Measurements from ENCODE around the gene NTSR1. TPM values are rescaled to one million over a fixed set of nuclear protein-coding genes. Genes with fewer than 3 reads are reported as not detected.

NTSR1 gene
- total RNA-seq, 1 donor from 2014 or later, result 0.24 TPM

GRCh38 chr20:62675877-62676260, 32.8 kb upstream of the NTSR1 start:
- no peak for TF ChIP-seq CTCF (conservative IDR thresholded peaks at IDR 0.05)
- H3K4me1 Mint-ChIP-seq (ENCODE audit: unreplicated experiment), result peaks cover 4% of the 10 kb centered on the region
- H3K9me3 Mint-ChIP-seq, result peaks cover 12% of the 10 kb centered on the region
- no peak for DNase-seq (ENCODE audit: extremely low spot score, unreplicated experiment)
- no peak overlapping the region for H3K4me3 Mint-ChIP-seq
- peaks cover 11% of the 10 kb centered on the region for H3K27me3 Mint-ChIP-seq
- H3K27ac Mint-ChIP-seq, result no peak overlapping the region
- H3K36me3 Mint-ChIP-seq, result no peaks in the 10 kb centered on the region

DNA sequence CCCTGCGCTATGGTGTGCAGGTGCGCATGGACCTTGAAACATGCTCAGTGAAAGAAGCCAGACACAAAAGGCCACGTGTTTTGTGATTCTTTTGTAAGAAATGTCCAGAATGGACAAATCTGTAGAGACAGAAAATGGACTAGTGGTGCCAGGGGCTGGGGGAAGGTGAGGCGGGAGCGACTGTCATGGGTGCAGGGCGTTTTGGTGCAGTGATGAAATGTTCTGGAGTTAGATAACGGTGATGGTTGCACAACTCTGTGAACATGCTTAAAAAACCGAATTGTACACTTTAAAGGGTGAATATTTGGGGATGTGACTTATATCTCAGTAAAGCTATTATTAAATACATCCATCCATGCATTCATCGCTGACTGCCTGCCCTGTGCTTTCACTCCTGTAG, 31.7 kb upstream of the NTSR1 start:
- TF ChIP-seq CTCF (conservative IDR thresholded peaks at IDR 0.05), result no peak
- Mint-ChIP-seq H3K4me3 (no peak overlapping the region), H3K27me3 (peaks cover 19% of the 10 kb centered on the region), H3K27ac (no peak overlapping the region), H3K4me1 (ENCODE audit: unreplicated experiment) (peaks cover 4% of the 10 kb centered on the region), H3K36me3 (no peaks in the 10 kb centered on the region), H3K9me3 (peaks cover 13% of the 10 kb centered on the region)
- no peak for DNase-seq (ENCODE audit: extremely low spot score, unreplicated experiment)

GRCh38 chr20:62677678-62678077, 31.0 kb upstream of the NTSR1 start:
- Mint-ChIP-seq H3K27me3 (peaks cover 23% of the 10 kb centered on the region), H3K9me3 (peaks cover 13% of the 10 kb centered on the region), H3K4me3 (no peak overlapping the region), H3K4me1 (ENCODE audit: unreplicated experiment) (peaks cover 4% of the 10 kb centered on the region), H3K27ac (no peak overlapping the region), H3K36me3 (no peaks in the 10 kb centered on the region)
- no peak for DNase-seq (ENCODE audit: extremely low spot score, unreplicated experiment)
- TF ChIP-seq CTCF (conservative IDR thresholded peaks at IDR 0.05), result no peak

DNA sequence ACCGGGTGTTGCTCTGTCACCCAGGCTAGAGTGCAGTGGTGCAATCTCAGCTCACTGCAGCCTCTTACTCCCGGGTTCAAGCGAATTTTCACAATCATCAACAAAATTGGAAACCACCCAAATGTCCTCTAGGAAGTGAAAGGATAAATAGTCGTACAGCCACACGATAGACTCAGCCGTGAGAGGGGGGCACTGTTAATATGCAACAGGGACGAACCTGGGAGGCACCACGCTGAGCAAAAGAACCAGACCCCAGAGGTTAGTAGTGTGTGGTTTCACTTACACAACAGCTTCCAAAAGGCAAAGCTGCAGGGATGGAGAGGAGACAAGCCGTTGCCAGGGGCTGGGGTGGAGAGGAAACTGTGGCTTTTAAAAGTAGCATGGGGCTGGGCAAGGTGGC, 30.1 kb upstream of the NTSR1 start:
- no peak for TF ChIP-seq CTCF (conservative IDR thresholded peaks at IDR 0.05)
- Mint-ChIP-seq H3K4me1 (ENCODE audit: unreplicated experiment) (peaks cover 4% of the 10 kb centered on the region), H3K4me3 (no peak overlapping the region), H3K36me3 (no peaks in the 10 kb centered on the region), H3K9me3 (peaks cover 13% of the 10 kb centered on the region), H3K27me3 (peaks cover 23% of the 10 kb centered on the region), H3K27ac (no peak overlapping the region)
- DNase-seq (ENCODE audit: extremely low spot score, unreplicated experiment), result no peak

GRCh38 chr20:62679978-62680589, 28.6 kb upstream of the NTSR1 start:
- peaks cover 4% of the 10 kb centered on the region for H3K4me1 Mint-ChIP-seq (ENCODE audit: unreplicated experiment)
- H3K27ac Mint-ChIP-seq, result no peak overlapping the region
- no peak overlapping the region for H3K4me3 Mint-ChIP-seq
- no peaks in the 10 kb centered on the region for H3K36me3 Mint-ChIP-seq
- peaks cover 13% of the 10 kb centered on the region for H3K9me3 Mint-ChIP-seq
- no peak for DNase-seq (ENCODE audit: extremely low spot score, unreplicated experiment)
- TF ChIP-seq CTCF (conservative IDR thresholded peaks at IDR 0.05), result no peak
- peaks cover 23% of the 10 kb centered on the region for H3K27me3 Mint-ChIP-seq

All from type B pancreatic cell (in vitro differentiated cells).